Measurements from ENCODE around the gene C10orf90. TPM values are rescaled to one million over a fixed set of nuclear protein-coding genes. Genes with fewer than 3 reads are reported as not detected.

Gene C10orf90
- total RNA-seq, 1 experiment from 2014 or later = not detected

DNA sequence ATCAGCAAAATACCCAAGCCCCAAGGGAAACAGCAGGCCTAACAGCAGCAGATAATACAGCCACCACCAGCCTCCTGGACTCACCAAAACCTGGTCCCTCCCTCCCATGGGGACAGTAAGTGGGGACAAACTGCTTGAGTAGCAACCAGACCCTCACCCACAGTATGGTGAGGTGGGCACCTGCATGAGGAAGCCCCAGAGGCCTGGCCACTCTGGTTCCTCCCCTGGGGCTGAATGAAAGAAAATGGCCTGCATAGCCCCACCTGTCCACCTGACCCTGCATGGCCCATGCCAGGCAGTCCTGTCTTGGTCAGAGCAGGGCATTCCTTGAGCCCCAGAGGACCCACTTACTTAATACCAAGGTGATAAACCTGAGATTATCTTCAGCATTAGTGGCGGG is 13.0 kb upstream of the C10orf90 start:
- Mint-ChIP-seq H3K27ac (no peak overlapping the region), H3K36me3 (ENCODE audit: insufficient read depth in 1 of 3, low read depth in 3 of 3) (no peaks in the 10 kb centered on the region; a peak in 1 of 7 replicates), H3K9me3 (no peaks in the 10 kb centered on the region; a peak in 2 of 5 replicates), H3K4me1 (peaks cover 13 to 14% of the 10 kb centered on the region in 2 experiments), H3K4me3 (no peak overlapping the region), H3K27me3 (ENCODE audit: low read depth) (no peaks in the 10 kb centered on the region)
- no peak overlapping the region for H2BK20ac ChIP-seq (ENCODE audit: low read depth, low read length, poor library complexity, severe bottlenecking)
- no peaks in the 10 kb centered on the region for H3K27me3 ChIP-seq (ENCODE audit: insufficient read depth, low read length)
- no peak overlapping the region for H3K4ac ChIP-seq (ENCODE audit: low read depth, low read length)
- H3K56ac ChIP-seq (ENCODE audit: insufficient read length, low read depth, low read length) = no peak overlapping the region
- H3K4me1 ChIP-seq (ENCODE audit: insufficient read depth, low read length) = no peaks in the 10 kb centered on the region
- no peak overlapping the region for H4K91ac ChIP-seq (ENCODE audit: insufficient read length, low read depth, low read length)
- H3K9me3 ChIP-seq (ENCODE audit: control insufficient read depth, low read depth, low read length) = no peaks in the 10 kb centered on the region
- no peak overlapping the region for H3K27ac ChIP-seq (ENCODE audit: insufficient read length, low read depth, low read length)
- H4K8ac ChIP-seq (replicated peaks; ENCODE audit: insufficient read length, low read depth, low read length) = no peak overlapping the region
- no peak overlapping the region for H2BK120ac ChIP-seq (ENCODE audit: low read depth, low read length, poor library complexity, severe bottlenecking)
- no peak overlapping the region for H2BK15ac ChIP-seq (ENCODE audit: low read depth, low read length)
- no peak for DNase-seq
- no peaks in the 10 kb centered on the region for H3K79me1 ChIP-seq (ENCODE audit: insufficient read depth, low read depth, low read length, poor library complexity, severe bottlenecking)
- H2BK12ac ChIP-seq (ENCODE audit: insufficient read length, low read depth, low read length) = no peak overlapping the region
- H3T11ph ChIP-seq (ENCODE audit: low read length) = no peak overlapping the region
- H2AFZ ChIP-seq (ENCODE audit: low read length) = no peak overlapping the region
- TF ChIP-seq, protein P1, sequence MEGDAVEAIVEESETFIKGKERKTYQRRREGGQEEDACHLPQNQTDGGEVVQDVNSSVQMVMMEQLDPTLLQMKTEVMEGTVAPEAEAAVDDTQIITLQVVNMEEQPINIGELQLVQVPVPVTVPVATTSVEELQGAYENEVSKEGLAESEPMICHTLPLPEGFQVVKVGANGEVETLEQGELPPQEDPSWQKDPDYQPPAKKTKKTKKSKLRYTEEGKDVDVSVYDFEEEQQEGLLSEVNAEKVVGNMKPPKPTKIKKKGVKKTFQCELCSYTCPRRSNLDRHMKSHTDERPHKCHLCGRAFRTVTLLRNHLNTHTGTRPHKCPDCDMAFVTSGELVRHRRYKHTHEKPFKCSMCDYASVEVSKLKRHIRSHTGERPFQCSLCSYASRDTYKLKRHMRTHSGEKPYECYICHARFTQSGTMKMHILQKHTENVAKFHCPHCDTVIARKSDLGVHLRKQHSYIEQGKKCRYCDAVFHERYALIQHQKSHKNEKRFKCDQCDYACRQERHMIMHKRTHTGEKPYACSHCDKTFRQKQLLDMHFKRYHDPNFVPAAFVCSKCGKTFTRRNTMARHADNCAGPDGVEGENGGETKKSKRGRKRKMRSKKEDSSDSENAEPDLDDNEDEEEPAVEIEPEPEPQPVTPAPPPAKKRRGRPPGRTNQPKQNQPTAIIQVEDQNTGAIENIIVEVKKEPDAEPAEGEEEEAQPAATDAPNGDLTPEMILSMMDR (conservative IDR thresholded peaks at IDR 0.05) = no peak
- no peak overlapping the region for H3K23ac ChIP-seq (ENCODE audit: insufficient read length, low read depth, low read length)
- H4K5ac ChIP-seq (ENCODE audit: insufficient read length, low read depth, low read length) = no peak overlapping the region
- no peaks in the 10 kb centered on the region for H4K20me1 ChIP-seq (ENCODE audit: control insufficient read depth, insufficient read depth, insufficient read length)
- H3K79me2 ChIP-seq (ENCODE audit: insufficient read depth, low read length) = no peaks in the 10 kb centered on the region
- no peak overlapping the region for H3K9ac ChIP-seq (ENCODE audit: extremely low read depth, insufficient read length, low read length)
- no CpG with 5 or more reads among the region's 1 CpG for WGBS (ENCODE audit: extremely low coverage, insufficient read length, low lambda C conversion rate)
- H3K4me2 ChIP-seq (ENCODE audit: insufficient read depth, insufficient read length, low read length) = no peak overlapping the region
- no peak overlapping the region for H3K18ac ChIP-seq (ENCODE audit: insufficient read length, low read depth, low read length)
- no peak overlapping the region for H3K14ac ChIP-seq (ENCODE audit: insufficient read depth, low read length)
- H2BK5ac ChIP-seq (ENCODE audit: insufficient read length, low read length) = no peak overlapping the region
- H2AK5ac ChIP-seq (ENCODE audit: insufficient read length, low read length) = no peak overlapping the region
- H3K23me2 ChIP-seq (ENCODE audit: insufficient read length, low read depth, low read length, poor library complexity, severe bottlenecking) = no peaks in the 10 kb centered on the region

Measured in H9 (cell line).